WTC11 (cell line): Measurements from ENCODE around the gene DSG4. TPM values are rescaled to one million over a fixed set of nuclear protein-coding genes. Genes with fewer than 3 reads are reported as not detected.

Experiments
- ATAC-seq: fragments of 200-7000 bp; cut with Tn5 transposase; 2 replicates; pipeline ENCODE4 v1.10.0; 2021; ENCODE audit warnings: mild to moderate bottlenecking, moderate library complexity
- CTCF ChIA-PET: fragments of 300-600 bp; sonication (Branson Sonifier 250); formaldehyde crosslinking; loops from one replicate; lab custom pipeline; 2021; ENCODE audit warnings: antibody characterized with exemption; lab: Charles Lee
- POLR2A ChIA-PET: fragments of 350-600 bp; sonication (Branson Sonifier 250); formaldehyde crosslinking; loops from one replicate; lab custom pipeline; 2021; ENCODE audit warnings: antibody characterized with exemption; lab: Charles Lee
- DNase-seq: peaks from one replicate; pipeline ENCODE4 v3.0.0; 2021; ENCODE audit warnings: low spot score
- H3K27ac Mint-ChIP-seq: 2 replicates; pipeline ENCODE4 v1.8.0; 2021; ENCODE audit warnings: mixed read lengths
- H3K27me3 Mint-ChIP-seq: 2 replicates; pipeline ENCODE4 v1.8.0; 2021; ENCODE audit warnings: low read depth, mild to moderate bottlenecking, moderate library complexity, mixed read lengths
- H3K36me3 Mint-ChIP-seq: 2 replicates; pipeline ENCODE4 v1.8.0; 2021; ENCODE audit warnings: mixed read lengths
- H3K4me1 Mint-ChIP-seq: 2 replicates; pipeline ENCODE4 v1.8.0; 2022; ENCODE audit warnings: mixed read lengths
- H3K4me3 Mint-ChIP-seq: 2 replicates; pipeline ENCODE4 v1.8.0; 2021; ENCODE audit warnings: mild to moderate bottlenecking, moderate library complexity, mixed read lengths
- H3K9me3 Mint-ChIP-seq: 2 replicates; pipeline ENCODE4 v1.8.0; 2021; ENCODE audit warnings: mixed read lengths
- CDX4 ChIP-seq: fragments of 250-450 bp; sonication (Bioruptor Pico); IDR thresholded peaks from 2 replicates; pipeline ENCODE4 v1.9.0; 2021; ENCODE audit warnings: moderate library complexity, mild to moderate bottlenecking, inconsistent platforms, borderline replicate concordance
- ZNF138 ChIP-seq: sonication (generic); formaldehyde crosslinking; conservative IDR thresholded peaks from 2 replicates; pipeline ENCODE4 v1.8.1; 2022; ENCODE audit warnings: mild to moderate bottlenecking, moderate library complexity, missing genetic modification reagents
- ZNF263 ChIP-seq: sonication (generic); formaldehyde crosslinking; IDR thresholded peaks from 2 replicates; pipeline ENCODE4 v1.8.1; 2022; ENCODE audit warnings: low read depth, mild to moderate bottlenecking, moderate library complexity, missing genetic modification reagents
- total RNA-seq: library from RNA; stranded (reverse); gene quantifications from 3 replicates; pipeline ENCODE4 v1.2.3, GENCODE V29; 2021
- TF ChIP-seq, protein P1 (sequence below): sonication (generic); formaldehyde crosslinking; IDR thresholded peaks from 2 replicates; pipeline ENCODE4 v1.8.1; 2023; ENCODE audit warnings: mild to moderate bottlenecking, missing genetic modification reagents

The DSG4 gene
- total RNA-seq, 1 experiment from 2014 or later, result not detected

GRCh38 chr18:31451625-31452024 lies 75.0 kb downstream of the DSG4 start (continued):
- TF ChIP-seq CDX4 (CRISPR knock-in tag), result no peak
- TF ChIP-seq, all 79 proteins: peak for 0

GRCh38 chr18:31454066-31454708 lies 77.6 kb downstream of the DSG4 start:
- H3K27me3 Mint-ChIP-seq, result no peaks in the 10 kb centered on the region
- H3K4me1 Mint-ChIP-seq, result peaks cover 9% of the 10 kb centered on the region
- CTCF ChIA-PET, result no interaction called here
- POLR2A ChIA-PET, result no interaction called here
- no peak for ATAC-seq
- H3K27ac Mint-ChIP-seq, result no peak overlapping the region
- TF ChIP-seq ZNF138, result no peak
- TF ChIP-seq, protein P1, sequence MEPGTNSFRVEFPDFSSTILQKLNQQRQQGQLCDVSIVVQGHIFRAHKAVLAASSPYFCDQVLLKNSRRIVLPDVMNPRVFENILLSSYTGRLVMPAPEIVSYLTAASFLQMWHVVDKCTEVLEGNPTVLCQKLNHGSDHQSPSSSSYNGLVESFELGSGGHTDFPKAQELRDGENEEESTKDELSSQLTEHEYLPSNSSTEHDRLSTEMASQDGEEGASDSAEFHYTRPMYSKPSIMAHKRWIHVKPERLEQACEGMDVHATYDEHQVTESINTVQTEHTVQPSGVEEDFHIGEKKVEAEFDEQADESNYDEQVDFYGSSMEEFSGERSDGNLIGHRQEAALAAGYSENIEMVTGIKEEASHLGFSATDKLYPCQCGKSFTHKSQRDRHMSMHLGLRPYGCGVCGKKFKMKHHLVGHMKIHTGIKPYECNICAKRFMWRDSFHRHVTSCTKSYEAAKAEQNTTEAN (CRISPR knock-in tag), result no peak
- no peak for TF ChIP-seq ZNF263 (CRISPR knock-in tag)
- TF ChIP-seq, all 79 proteins: peak for 0
- H3K4me3 Mint-ChIP-seq, result no peak overlapping the region
- no peaks in the 10 kb centered on the region for H3K36me3 Mint-ChIP-seq
- H3K9me3 Mint-ChIP-seq, result no peaks in the 10 kb centered on the region
- no peak for DNase-seq

Other genes starting within 250 kb of the DSG4 start
- not detected in 3 replicates for gene DSC1, start 213.9 kb upstream of the DSG4 start, total RNA-seq
- gene DSG1, start 58.6 kb upstream of the DSG4 start, total RNA-seq, result 0.07 to 0.09 TPM in 2 of 3 replicates, not detected in the other
- 0.04 TPM in 1 of 3 replicates, not detected in the others for gene DSG3, start 71.0 kb downstream of the DSG4 start, total RNA-seq
- gene DSG2, start 121.4 kb downstream of the DSG4 start, total RNA-seq, result 113 to 117 TPM (median 113 TPM) in 3 replicates
- 1.0 to 1.7 TPM (median 1.3 TPM) in 3 replicates for gene TTR, start 215.1 kb downstream of the DSG4 start, total RNA-seq